GM12874 (cell line): ENCODE data around the gene DHX8.

Source experiments
- CTCF ChIP-seq: IDR thresholded peaks from 2 replicates; pipeline ENCODE4 v1.5.1; 2011; ENCODE audit warnings: low read depth, mild to moderate bottlenecking, control low read depth, low read length, moderate library complexity; ENCODE audit not compliant: insufficient read depth

The DHX8 gene

DNA sequence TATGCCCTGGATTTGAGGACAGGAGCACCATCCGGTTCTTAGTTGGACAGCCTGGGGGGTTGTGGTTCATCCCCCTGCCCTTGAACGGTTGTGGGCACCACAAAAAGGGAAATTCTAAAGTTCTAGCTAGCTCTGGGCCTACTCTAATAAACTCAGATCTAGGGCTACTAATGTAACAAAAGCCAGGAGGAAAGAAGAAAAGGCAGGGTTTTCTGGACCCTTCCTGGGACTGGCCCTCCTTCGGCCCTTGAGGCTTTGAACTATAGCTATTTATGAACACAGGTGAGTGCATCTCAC, 47.3 kb downstream of the DHX8 start:
- TF ChIP-seq CTCF = no peak

DNA sequence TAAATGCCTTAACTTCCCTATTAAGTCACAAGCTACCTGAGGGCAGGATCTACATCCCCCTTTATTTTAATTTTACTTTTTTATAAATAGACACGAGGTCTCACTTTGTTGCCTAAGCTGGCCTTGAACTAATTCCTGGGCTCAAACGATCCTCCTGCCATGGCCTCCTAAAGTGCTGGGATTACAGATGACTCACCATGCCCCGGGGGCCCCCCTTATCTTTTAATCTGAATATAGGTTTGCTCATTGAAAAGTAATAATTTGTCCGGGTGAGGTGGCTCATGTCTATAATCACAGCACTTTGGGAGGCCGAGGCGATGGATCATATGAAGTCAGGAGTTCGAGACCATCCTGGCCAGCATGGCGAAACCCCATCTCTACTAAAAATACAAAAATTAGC, 48.2 kb downstream of the DHX8 start:
- no peak for TF ChIP-seq CTCF

- no peak for TF ChIP-seq CTCF
Measured at GRCh38 chr17:43532581-43532980, 48.8 kb downstream of the DHX8 start.

GRCh38 chr17:43533699-43534098, 49.9 kb downstream of the DHX8 start:
- no peak for TF ChIP-seq CTCF

DNA sequence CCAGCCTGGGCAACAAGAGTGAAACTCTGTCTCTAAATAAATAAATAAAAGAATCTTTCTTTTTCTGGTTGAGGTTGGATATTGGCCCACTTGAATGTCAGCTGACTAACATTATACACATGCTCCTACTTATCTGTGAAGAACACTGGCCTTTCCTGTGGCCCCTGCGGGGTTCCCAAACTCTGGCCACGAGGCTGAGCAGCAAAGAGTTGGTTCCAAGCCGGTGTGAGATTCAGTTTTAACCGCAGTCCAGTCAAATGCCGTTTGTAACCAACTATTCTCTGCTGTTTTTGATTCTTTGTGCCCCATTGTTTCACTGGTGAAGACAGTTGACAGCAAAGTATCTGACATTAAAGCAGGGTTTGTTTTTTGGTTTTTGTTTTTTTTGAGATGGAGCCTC, 51.1 kb downstream of the DHX8 start:
- TF ChIP-seq CTCF = no peak

DNA sequence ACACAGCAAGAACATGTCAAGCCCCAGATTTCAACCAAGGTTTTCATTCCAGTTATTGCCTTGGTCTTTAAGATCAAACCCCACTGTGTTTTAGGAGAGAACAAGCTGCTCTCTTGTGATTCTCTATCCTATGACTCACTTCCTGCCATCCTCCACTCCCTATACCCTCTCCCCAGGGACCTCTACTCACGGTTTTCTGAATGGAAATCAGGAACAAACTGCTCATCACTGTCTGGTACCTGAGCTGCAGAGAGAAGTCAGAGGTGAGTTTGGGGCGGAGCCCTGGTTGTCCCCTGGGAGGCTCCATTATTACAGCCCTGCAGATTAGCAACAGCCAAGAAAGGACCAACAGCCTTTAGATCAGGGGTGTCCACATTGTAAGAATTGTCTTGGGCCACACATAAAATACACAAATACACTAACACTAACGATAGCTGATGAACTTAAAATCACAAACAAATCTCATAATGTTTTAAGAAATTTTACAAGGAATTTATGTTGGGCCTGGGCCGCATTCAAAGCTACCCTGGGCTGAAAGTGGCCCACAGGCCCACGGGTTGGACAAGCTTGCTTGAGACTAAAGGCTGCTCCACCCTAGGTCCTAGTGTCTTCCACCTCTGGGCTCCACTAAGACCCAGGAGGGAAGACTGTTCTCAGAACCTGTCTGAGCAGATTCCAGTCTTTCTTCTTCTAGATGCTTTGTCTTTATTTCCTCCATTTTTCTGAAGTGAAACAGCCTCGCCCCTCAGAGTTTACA, 52.6 kb downstream of the DHX8 start:
- TF ChIP-seq CTCF = no peak

- TF ChIP-seq CTCF = no peak
Measured at GRCh38 chr17:43540821-43541674, 57.3 kb downstream of the DHX8 start.
